OCI-LY7 (cell line): ENCODE data around the gene EWSR1. TPM values are rescaled to one million over a fixed set of nuclear protein-coding genes. Genes with fewer than 3 reads are reported as not detected.

Experiments used
- BruUV-seq: library from RNA; stranded (reverse); fragments of 400-500 nt; replicated peaks from 2 replicates; lab custom pipeline; 2021; lab: Mats Ljungman, UMichigan
- CTCF ChIA-PET: fragments of 300-600 bp; sonication (Branson Sonifier 250); formaldehyde crosslinking; loops from one replicate; lab custom pipeline; 2022; ENCODE audit warnings: antibody characterized with exemption; ENCODE audit not compliant: unreplicated experiment; lab: Charles Lee
- POLR2A ChIA-PET: fragments of 300-600 bp; sonication (Branson Sonifier 250); formaldehyde crosslinking; loops from one replicate; lab custom pipeline; 2022; ENCODE audit warnings: antibody characterized with exemption; lab: Charles Lee
- DNase-seq: peaks from one replicate; pipeline ENCODE4 v3.0.0-alpha.2; 2015; ENCODE audit warnings: low spot score
- H2AFZ ChIP-seq: fragments of 200-600 bp; sonication (generic), shearing (Covaris generic); 2 replicates; pipeline ENCODE4 v1.6.1; 2014; ENCODE audit warnings: mild to moderate bottlenecking, antibody characterized with exemption, low read length, moderate library complexity
- H3K27ac ChIP-seq: fragments of 200-600 bp; sonication (generic); 2 replicates; pipeline ENCODE4 v1.5.1; 2014; ENCODE audit warnings: mixed run types, low read depth, mild to moderate bottlenecking, moderate library complexity, low read length, inconsistent platforms; ENCODE audit not compliant: poor library complexity, severe bottlenecking
- H3K36me3 ChIP-seq: fragments of 200-600 bp; sonication (generic); 2 replicates; pipeline ENCODE4 v1.6.1; 2014; ENCODE audit warnings: mild to moderate bottlenecking, antibody characterized with exemption, low read length, moderate library complexity, mixed read lengths; ENCODE audit not compliant: insufficient read depth
- H3K4me1 ChIP-seq: fragments of 200-600 bp; sonication (generic); 2 replicates; pipeline ENCODE4 v1.5.1; 2014; ENCODE audit warnings: mild to moderate bottlenecking, low read length; ENCODE audit not compliant: insufficient read depth, poor library complexity, severe bottlenecking
- H3K4me2 ChIP-seq: fragments of 200-600 bp; sonication (generic); 2 replicates; pipeline ENCODE4 v1.6.1; 2014; ENCODE audit warnings: mild to moderate bottlenecking, low read length
- H3K4me3 ChIP-seq: fragments of 200-600 bp; sonication (generic); 2 replicates; pipeline ENCODE4 v1.5.1; 2014; ENCODE audit warnings: mild to moderate bottlenecking, low read depth, low read length; ENCODE audit not compliant: poor library complexity, severe bottlenecking
- H3K79me2 ChIP-seq: fragments of 200-600 bp; sonication (generic); 2 replicates; pipeline ENCODE4 v1.6.1; 2016; ENCODE audit warnings: low read depth, mild to moderate bottlenecking, low read length, moderate library complexity, mixed read lengths; ENCODE audit not compliant: insufficient read depth
- H3K9me2 ChIP-seq: fragments of 200-600 bp; sonication (generic); 2 replicates; pipeline ENCODE4 v1.6.1; 2016; ENCODE audit warnings: mild to moderate bottlenecking, low read length, mixed read lengths; ENCODE audit not compliant: insufficient read depth
- H3K9me3 ChIP-seq: fragments of 200-600 bp; sonication (generic); 2 replicates; pipeline ENCODE4 v1.6.1; 2014; ENCODE audit warnings: mild to moderate bottlenecking, mixed run types, low read length, mixed read lengths
- H4K20me1 ChIP-seq: fragments of 200-600 bp; sonication (generic); 2 replicates; pipeline ENCODE4 v1.6.1; 2014; ENCODE audit warnings: mild to moderate bottlenecking, antibody characterized with exemption, low read length, moderate library complexity, mixed read lengths; ENCODE audit not compliant: insufficient read depth
- EZH2phosphoT487 ChIP-seq: fragments of 200-600 bp; sonication (generic); IDR thresholded peaks from 2 replicates; pipeline ENCODE4 v1.6.1; 2018; ENCODE audit warnings: low read depth, borderline replicate concordance, mild to moderate bottlenecking, mixed run types, antibody characterized with exemption, low read length, moderate library complexity, mixed read lengths
- intact Hi-C: fragments of 100-400 bp; cut with micrococcal nuclease; formaldehyde crosslinking; loops from one replicate; pipeline ENCODE4 v1.10.0; 2022; ENCODE audit not compliant: unreplicated experiment
- total RNA-seq, 2 experiments: library from RNA; depleted of rRNA in 1 of 2; stranded (reverse); fragments of >200 nt in 1 of 2; shearing (Covaris generic) in 1 of 2; gene quantifications; 2 replicates each; pipeline ENCODE4 v1.2.3, GENCODE V29; 2014 to 2022
- TF ChIP-seq, protein P1 (sequence below): fragments of 200-600 bp; sonication (generic); conservative IDR thresholded peaks from 2 replicates; pipeline ENCODE4 v1.5.1; 2014; ENCODE audit warnings: mild to moderate bottlenecking, antibody characterized with exemption, low read length, moderate library complexity, mixed read lengths

Gene EWSR1
- total RNA-seq, 2 experiments from 2014 or later: 270 to 333 TPM

DNA sequence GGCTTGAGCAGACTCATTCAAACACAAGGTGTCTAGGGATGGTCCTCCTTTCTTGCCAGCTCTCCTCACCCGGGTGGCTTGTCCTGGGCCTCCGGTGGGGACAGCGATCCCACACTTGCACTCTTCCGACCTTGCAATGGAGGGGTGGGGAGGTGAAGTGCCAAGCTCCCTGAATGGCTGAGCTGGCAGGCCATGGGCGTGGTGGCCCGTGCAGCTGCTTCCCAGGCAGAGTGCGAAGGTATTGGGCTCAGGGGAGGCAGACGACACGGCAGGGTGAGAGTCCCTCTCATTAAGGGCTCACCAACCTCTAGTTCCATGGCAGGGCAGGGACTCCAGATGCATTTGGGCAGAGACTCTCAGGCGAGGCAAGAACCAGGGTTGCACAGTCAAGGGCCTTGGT is 58.4 kb downstream of the EWSR1 start:
- Histone ChIP-seq H3K9me3 (no peaks in the 10 kb centered on the region), H3K9me2 (no peaks in the 10 kb centered on the region), H3K4me1 (no peaks in the 10 kb centered on the region), H4K20me1 (no peaks in the 10 kb centered on the region), H3K36me3 (peaks cover 74% of the 10 kb centered on the region), H3K4me3 (no peak overlapping the region), H2AFZ (no peak overlapping the region), H3K4me2 (no peak overlapping the region), H3K27ac (no peak overlapping the region), H3K79me2 (no peaks in the 10 kb centered on the region)
- DNase-seq: no peak
- TF ChIP-seq, protein P1, sequence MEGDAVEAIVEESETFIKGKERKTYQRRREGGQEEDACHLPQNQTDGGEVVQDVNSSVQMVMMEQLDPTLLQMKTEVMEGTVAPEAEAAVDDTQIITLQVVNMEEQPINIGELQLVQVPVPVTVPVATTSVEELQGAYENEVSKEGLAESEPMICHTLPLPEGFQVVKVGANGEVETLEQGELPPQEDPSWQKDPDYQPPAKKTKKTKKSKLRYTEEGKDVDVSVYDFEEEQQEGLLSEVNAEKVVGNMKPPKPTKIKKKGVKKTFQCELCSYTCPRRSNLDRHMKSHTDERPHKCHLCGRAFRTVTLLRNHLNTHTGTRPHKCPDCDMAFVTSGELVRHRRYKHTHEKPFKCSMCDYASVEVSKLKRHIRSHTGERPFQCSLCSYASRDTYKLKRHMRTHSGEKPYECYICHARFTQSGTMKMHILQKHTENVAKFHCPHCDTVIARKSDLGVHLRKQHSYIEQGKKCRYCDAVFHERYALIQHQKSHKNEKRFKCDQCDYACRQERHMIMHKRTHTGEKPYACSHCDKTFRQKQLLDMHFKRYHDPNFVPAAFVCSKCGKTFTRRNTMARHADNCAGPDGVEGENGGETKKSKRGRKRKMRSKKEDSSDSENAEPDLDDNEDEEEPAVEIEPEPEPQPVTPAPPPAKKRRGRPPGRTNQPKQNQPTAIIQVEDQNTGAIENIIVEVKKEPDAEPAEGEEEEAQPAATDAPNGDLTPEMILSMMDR: no peak
- TF ChIP-seq EZH2phosphoT487: no peak
- intact Hi-C loops: no loop called here
- ChIA-PET CTCF (interaction anchor here (0.6 kb wide), 2 partner anchors 10 to 55 kb away, joined by 3 to 4 read pairs; no protein-coding TSS in a partner anchor), POLR2A (no interaction called here)
- no TSS peak for BruUV-seq

DNA sequence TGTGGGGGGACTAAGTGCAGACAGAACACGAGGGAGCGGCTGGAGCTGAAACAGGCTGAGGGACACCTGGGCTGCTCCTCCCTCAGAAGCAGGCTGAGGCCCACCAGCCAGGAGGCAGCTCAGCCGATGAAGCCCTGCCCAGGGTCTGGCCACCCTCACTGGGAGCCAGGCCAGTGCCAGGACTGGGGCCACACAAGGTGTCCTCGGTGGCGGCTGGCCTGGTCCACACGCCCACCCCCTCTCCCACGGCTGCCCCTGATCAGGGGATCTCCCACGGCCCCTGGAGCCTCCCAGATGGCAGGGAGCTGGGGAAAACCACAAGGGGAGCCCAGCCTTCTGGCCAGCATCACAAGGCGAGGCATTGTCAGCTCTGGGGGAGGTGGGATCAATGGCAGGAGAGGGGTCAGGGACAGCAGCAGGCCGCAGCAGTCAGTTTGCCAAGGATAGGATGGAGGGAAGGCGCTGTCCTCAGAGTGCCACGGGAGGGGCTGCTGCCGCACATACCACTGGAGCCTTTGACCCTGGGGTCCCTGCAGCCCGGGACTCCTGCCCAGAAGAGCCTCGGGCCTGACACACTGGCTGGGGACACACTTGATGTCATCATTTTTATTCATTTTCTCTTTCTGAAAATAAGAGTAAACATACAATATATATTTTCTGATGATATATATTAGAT is 59.2 kb downstream of the EWSR1 start:
- POLR2A ChIA-PET: no interaction called here
- H3K36me3 ChIP-seq: peaks cover 76% of the 10 kb centered on the region
- BruUV-seq: no TSS peak
- H3K27ac ChIP-seq: no peak overlapping the region
- no peak overlapping the region for H3K4me2 ChIP-seq
- H3K4me3 ChIP-seq: no peak overlapping the region
- CTCF ChIA-PET: interaction anchor here (0.5 kb wide), 1 partner anchor 598 kb away, joined by 3 read pairs; no protein-coding TSS in a partner anchor
- H3K9me3 ChIP-seq: no peaks in the 10 kb centered on the region
- H3K9me2 ChIP-seq: no peaks in the 10 kb centered on the region
- TF ChIP-seq, protein P1: no peak
- TF ChIP-seq EZH2phosphoT487: no peak
- no peaks in the 10 kb centered on the region for H3K4me1 ChIP-seq
- H4K20me1 ChIP-seq: no peaks in the 10 kb centered on the region
- intact Hi-C loops: no loop called here
- no peaks in the 10 kb centered on the region for H3K79me2 ChIP-seq
- H2AFZ ChIP-seq: no peak overlapping the region
- no peak for DNase-seq

DNA sequence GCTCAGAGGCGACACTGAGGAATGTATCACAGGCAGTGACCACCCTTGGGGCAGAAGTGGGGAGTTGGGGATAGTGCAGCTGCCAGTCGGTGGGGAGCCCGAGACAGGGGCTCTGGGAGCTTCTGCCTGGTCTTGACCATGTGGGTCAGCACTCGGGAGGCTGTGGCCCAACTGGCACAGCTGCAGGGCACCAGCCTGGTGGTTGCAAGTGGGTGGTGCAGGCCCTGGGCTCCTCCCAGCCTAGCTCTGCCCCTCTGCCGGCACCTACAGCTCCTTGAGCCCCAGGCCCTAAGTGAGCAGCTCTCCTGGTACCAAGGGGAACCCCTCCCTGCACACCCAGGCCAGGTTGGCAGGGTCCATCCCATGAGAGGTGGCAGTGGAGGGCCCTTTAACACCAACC is 60.0 kb downstream of the EWSR1 start:
- Histone ChIP-seq H3K4me2 (no peak overlapping the region), H3K36me3 (peaks cover 81% of the 10 kb centered on the region), H3K9me3 (no peaks in the 10 kb centered on the region), H4K20me1 (no peaks in the 10 kb centered on the region), H3K4me1 (no peaks in the 10 kb centered on the region), H3K27ac (no peak overlapping the region), H3K9me2 (no peaks in the 10 kb centered on the region), H3K4me3 (no peak overlapping the region), H2AFZ (no peak overlapping the region), H3K79me2 (no peaks in the 10 kb centered on the region)
- ChIA-PET CTCF (interaction anchor here (0.5 kb wide), 1 partner anchor 599 kb away, joined by 3 read pairs; no protein-coding TSS in a partner anchor), POLR2A (no interaction called here)
- intact Hi-C loops: no loop called here
- TSS peak; percentile 17 for BruUV-seq
- DNase-seq: no peak
- TF ChIP-seq, protein P1: no peak
- TF ChIP-seq EZH2phosphoT487: no peak
